Upper lobe of left lung (tissue), 4 donors: Measurements from ENCODE around the gene LONP2.

ENCODE experiments used
- EP300 ChIP-seq, 4 donors: sonication (generic); formaldehyde crosslinking; IDR thresholded peaks; one replicate each; pipeline ENCODE4 v1.5.1; 2017; ENCODE audit warnings: antibody characterized with exemption in 4 of 4, control low read depth in 2 of 4
- POLR2A ChIP-seq, 4 donors: fragments of 450-650 bp; IDR thresholded peaks; one replicate each; pipeline ENCODE4 v1.5.1; 2016 to 2017; ENCODE audit warnings: antibody characterized with exemption in 4 of 4, mild to moderate bottlenecking in 2 of 4
- POLR2AphosphoS5 ChIP-seq, 2 donors: sonication (generic); formaldehyde crosslinking; IDR thresholded peaks; one replicate each; pipeline ENCODE4 v1.5.1; 2017; ENCODE audit warnings: antibody characterized with exemption in 2 of 2
- TF ChIP-seq, protein P1 (sequence below), 6 experiments: fragments of 450-650 bp in 4 of 6; fragments of 200-600 bp in 2 of 6; sonication (generic) in 2 of 6; IDR thresholded peaks; one replicate each; pipeline ENCODE4 v1.5.1; 2016 to 2019; ENCODE audit warnings: antibody characterized with exemption in 6 of 6

- TF ChIP-seq, protein P1, sequence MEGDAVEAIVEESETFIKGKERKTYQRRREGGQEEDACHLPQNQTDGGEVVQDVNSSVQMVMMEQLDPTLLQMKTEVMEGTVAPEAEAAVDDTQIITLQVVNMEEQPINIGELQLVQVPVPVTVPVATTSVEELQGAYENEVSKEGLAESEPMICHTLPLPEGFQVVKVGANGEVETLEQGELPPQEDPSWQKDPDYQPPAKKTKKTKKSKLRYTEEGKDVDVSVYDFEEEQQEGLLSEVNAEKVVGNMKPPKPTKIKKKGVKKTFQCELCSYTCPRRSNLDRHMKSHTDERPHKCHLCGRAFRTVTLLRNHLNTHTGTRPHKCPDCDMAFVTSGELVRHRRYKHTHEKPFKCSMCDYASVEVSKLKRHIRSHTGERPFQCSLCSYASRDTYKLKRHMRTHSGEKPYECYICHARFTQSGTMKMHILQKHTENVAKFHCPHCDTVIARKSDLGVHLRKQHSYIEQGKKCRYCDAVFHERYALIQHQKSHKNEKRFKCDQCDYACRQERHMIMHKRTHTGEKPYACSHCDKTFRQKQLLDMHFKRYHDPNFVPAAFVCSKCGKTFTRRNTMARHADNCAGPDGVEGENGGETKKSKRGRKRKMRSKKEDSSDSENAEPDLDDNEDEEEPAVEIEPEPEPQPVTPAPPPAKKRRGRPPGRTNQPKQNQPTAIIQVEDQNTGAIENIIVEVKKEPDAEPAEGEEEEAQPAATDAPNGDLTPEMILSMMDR (IDR thresholded peaks at IDR 0.05) = no peak
- no peak for TF ChIP-seq EP300 (IDR thresholded peaks at IDR 0.05)
- TF ChIP-seq POLR2AphosphoS5 (IDR thresholded peaks at IDR 0.05) = no peak
- TF ChIP-seq POLR2A (IDR thresholded peaks at IDR 0.05) = no peak
These were observed 20.6 kb upstream of the LONP2 start for GRCh38 chr16:48223490-48223889.
